Endothelial cell (in vitro differentiated cells): ENCODE measurements around the gene PTTG1IP2. TPM values are rescaled to one million over a fixed set of nuclear protein-coding genes. Genes with fewer than 3 reads are reported as not detected.

Experiments
- DNase-seq: peaks from one replicate; pipeline ENCODE4 v3.0.0; 2021; ENCODE audit warnings: low spot score
- H3K27ac Mint-ChIP-seq: one replicate; pipeline ENCODE4 v1.8.0; 2021; ENCODE audit warnings: mixed read lengths, inconsistent platforms; ENCODE audit not compliant: unreplicated experiment
- H3K27me3 Mint-ChIP-seq: one replicate; pipeline ENCODE4 v1.8.0; 2021; ENCODE audit warnings: mild to moderate bottlenecking, moderate library complexity, mixed read lengths, inconsistent platforms; ENCODE audit not compliant: unreplicated experiment
- H3K36me3 Mint-ChIP-seq: one replicate; pipeline ENCODE4 v1.8.0; 2021; ENCODE audit warnings: mild to moderate bottlenecking, low read depth, mixed read lengths, inconsistent platforms; ENCODE audit not compliant: unreplicated experiment
- H3K4me1 Mint-ChIP-seq: one replicate; pipeline ENCODE4 v1.8.0; 2021; ENCODE audit warnings: mild to moderate bottlenecking, mixed read lengths, inconsistent platforms; ENCODE audit not compliant: unreplicated experiment
- H3K4me3 Mint-ChIP-seq: one replicate; pipeline ENCODE4 v1.8.0; 2021; ENCODE audit warnings: mild to moderate bottlenecking, mixed read lengths, inconsistent platforms; ENCODE audit not compliant: unreplicated experiment
- H3K9me3 Mint-ChIP-seq: one replicate; pipeline ENCODE4 v1.8.0; 2021; ENCODE audit warnings: mixed read lengths, inconsistent platforms; ENCODE audit not compliant: unreplicated experiment
- CTCF ChIP-seq: fragments of 200-600 bp; sonication (generic); IDR thresholded peaks from one replicate; pipeline ENCODE4 v1.5.0; 2021; ENCODE audit warnings: antibody characterized with exemption; ENCODE audit not compliant: unreplicated experiment
- total RNA-seq: library from RNA; stranded (reverse); fragmentation: NEBNext Ultra II Directional; extraction: Animal tissue kit (Norgen Biotek cat#: 25700); gene quantifications from one replicate; pipeline ENCODE4 v1.2.1, GENCODE V29; 2021; ENCODE audit not compliant: unreplicated experiment

The PTTG1IP2 gene
- total RNA-seq, 1 donor from 2014 or later, result not detected

- Mint-ChIP-seq H3K4me3 (no peak overlapping the region), H3K36me3 (no peaks in the 10 kb centered on the region), H3K9me3 (no peaks in the 10 kb centered on the region), H3K4me1 (no peaks in the 10 kb centered on the region), H3K27ac (no peak overlapping the region), H3K27me3 (peaks cover 2% of the 10 kb centered on the region)
- TF ChIP-seq CTCF, result no peak
- DNase-seq, result no peak
These were observed 15.3 kb downstream of the PTTG1IP2 start for GRCh38 chr7:90484706-90485105.

DNA sequence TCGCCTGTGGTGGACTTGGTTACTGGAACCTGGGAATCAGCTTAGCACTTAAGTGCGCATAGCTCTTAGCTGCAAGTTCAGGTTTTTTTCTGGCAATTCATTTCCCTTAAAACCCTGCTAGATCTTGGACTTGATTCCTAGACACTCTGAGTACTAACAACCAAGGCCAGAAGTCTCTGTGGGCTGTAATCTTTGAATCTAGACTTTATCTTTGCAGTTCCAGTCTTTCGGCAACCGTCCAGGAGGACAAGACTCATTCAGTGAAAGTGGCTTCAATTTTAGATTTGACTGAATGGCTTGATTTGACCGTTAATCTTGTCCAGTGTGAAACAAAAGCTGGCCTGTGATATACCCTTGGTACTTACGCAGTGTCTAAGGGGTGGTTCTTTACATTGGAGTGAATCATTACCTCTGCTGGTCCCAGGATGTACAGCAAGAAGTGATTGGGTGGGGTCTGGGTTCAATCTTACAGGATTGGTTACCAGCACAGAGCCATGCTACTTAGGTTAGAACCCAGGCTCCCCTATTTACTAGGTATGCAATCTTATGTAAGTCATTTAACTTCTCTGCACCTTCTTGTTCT is 16.4 kb downstream of the PTTG1IP2 start:
- no peak for TF ChIP-seq CTCF
- Mint-ChIP-seq H3K27ac (no peak overlapping the region), H3K9me3 (no peaks in the 10 kb centered on the region), H3K27me3 (peaks cover 2% of the 10 kb centered on the region), H3K4me3 (no peak overlapping the region), H3K4me1 (no peaks in the 10 kb centered on the region), H3K36me3 (no peaks in the 10 kb centered on the region)
- no peak for DNase-seq

- H3K9me3 Mint-ChIP-seq, result no peaks in the 10 kb centered on the region
- no peaks in the 10 kb centered on the region for H3K36me3 Mint-ChIP-seq
- peaks cover 2% of the 10 kb centered on the region for H3K27me3 Mint-ChIP-seq
- no peak overlapping the region for H3K4me3 Mint-ChIP-seq
- H3K4me1 Mint-ChIP-seq, result no peaks in the 10 kb centered on the region
- no peak for DNase-seq
- H3K27ac Mint-ChIP-seq, result no peak overlapping the region
- no peak for TF ChIP-seq CTCF
These were observed 18.4 kb downstream of the PTTG1IP2 start for GRCh38 chr7:90487808-90488207.

DNA sequence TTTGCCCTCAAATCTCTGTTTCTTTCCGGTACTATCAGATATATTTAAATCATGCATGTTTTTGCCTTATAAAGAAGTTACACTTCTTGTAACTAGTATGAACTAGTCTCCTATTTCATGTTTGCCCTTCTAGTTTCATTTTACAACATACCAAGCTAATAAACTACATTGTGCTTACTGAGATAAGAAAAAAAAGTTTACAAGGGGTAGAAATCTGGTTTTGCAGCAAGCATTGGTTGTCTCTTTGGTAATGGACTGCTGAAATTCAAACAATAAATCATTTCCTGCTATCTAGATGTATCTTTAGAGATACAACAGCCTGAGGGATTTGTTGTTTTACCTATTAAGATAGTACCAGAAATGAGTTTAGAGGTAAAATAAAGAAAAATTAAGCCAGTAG is 18.8 kb downstream of the PTTG1IP2 start:
- Mint-ChIP-seq H3K27ac (no peak overlapping the region), H3K27me3 (peaks cover 2% of the 10 kb centered on the region), H3K9me3 (no peaks in the 10 kb centered on the region), H3K4me1 (no peaks in the 10 kb centered on the region), H3K4me3 (no peak overlapping the region), H3K36me3 (no peaks in the 10 kb centered on the region)
- no peak for DNase-seq
- TF ChIP-seq CTCF, result no peak

DNA sequence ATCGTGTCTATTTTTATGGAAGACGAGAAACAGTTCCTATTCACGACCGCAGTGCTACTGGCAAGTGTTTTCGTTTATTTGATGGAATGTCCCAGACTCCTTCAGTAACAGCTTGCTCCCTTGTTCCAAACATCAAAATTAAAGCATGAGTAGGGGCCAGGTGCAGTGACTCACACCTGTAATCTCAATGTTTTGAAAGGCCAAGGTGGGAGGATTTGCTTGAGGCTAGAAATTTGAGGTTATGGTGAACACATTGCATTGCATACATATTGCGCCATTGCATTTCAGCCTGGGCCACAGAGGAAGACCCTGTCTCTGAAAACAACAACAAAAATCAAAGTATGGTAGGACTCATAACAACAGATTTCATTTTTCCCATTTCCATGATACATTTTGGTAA is 22.8 kb downstream of the PTTG1IP2 start:
- no peak for DNase-seq
- no peak overlapping the region for H3K27ac Mint-ChIP-seq
- H3K27me3 Mint-ChIP-seq, result no peaks in the 10 kb centered on the region
- no peaks in the 10 kb centered on the region for H3K9me3 Mint-ChIP-seq
- H3K36me3 Mint-ChIP-seq, result no peaks in the 10 kb centered on the region
- no peak for TF ChIP-seq CTCF
- H3K4me1 Mint-ChIP-seq, result no peaks in the 10 kb centered on the region
- no peak overlapping the region for H3K4me3 Mint-ChIP-seq
